RWPE1 (cell line): ENCODE data around the gene CRABP1.

Source experiments
- CTCF ChIA-PET: fragments of 350-600 bp; sonication (Branson Sonifier 250); formaldehyde crosslinking; extraction: SDS; loops from one replicate; lab custom pipeline; 2021; lab: Yijun Ruan, JAX
- POLR2A ChIA-PET: fragments of 400-600 bp; formaldehyde crosslinking; extraction: SDS; loops from one replicate; lab custom pipeline; 2020; ENCODE audit warnings: antibody characterized with exemption; ENCODE audit not compliant: low non-redundant PET; lab: Yijun Ruan, JAX
- DNase-seq: peaks from one replicate; pipeline ENCODE4 v3.0.0; 2012; ENCODE audit warnings: low spot score
- H3K27ac ChIP-seq: fragments of 450-650 bp; 2 replicates; pipeline ENCODE4 v1.5.1; 2017
- TF ChIP-seq, protein P1 (sequence below): fragments of 450-650 bp; conservative IDR thresholded peaks from 2 replicates; pipeline ENCODE4 v1.5.1; 2017; ENCODE audit warnings: low read depth, mild to moderate bottlenecking

CRABP1 gene

DNA sequence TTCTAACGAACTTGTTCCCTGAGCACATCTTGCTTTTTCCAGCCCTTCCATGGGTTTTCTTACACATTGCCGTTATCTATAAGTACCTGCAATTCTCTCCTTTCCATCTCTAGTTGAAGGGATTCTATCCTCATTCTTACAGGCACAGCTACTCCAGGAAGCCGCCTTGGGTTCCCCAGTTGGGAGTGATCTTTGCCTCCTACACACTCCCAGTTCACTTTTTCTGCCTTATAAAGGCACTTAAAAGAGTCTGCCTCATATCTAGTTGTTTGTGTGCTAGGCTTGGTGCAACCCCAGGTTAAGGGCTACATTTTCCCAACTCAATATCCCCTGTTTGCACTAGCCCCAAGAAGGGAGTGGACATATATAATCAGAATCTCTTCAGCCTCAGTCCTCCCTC lies 53.9 kb downstream of the CRABP1 start:
- ChIA-PET POLR2A (no interaction called here), CTCF (interaction anchor here (0.7 kb wide), 1 partner anchor 175 kb away, joined by 3 read pairs; no protein-coding TSS in a partner anchor)
- DNase-seq, result no peak
- H3K27ac ChIP-seq, result no peak overlapping the region
- TF ChIP-seq, protein P1, sequence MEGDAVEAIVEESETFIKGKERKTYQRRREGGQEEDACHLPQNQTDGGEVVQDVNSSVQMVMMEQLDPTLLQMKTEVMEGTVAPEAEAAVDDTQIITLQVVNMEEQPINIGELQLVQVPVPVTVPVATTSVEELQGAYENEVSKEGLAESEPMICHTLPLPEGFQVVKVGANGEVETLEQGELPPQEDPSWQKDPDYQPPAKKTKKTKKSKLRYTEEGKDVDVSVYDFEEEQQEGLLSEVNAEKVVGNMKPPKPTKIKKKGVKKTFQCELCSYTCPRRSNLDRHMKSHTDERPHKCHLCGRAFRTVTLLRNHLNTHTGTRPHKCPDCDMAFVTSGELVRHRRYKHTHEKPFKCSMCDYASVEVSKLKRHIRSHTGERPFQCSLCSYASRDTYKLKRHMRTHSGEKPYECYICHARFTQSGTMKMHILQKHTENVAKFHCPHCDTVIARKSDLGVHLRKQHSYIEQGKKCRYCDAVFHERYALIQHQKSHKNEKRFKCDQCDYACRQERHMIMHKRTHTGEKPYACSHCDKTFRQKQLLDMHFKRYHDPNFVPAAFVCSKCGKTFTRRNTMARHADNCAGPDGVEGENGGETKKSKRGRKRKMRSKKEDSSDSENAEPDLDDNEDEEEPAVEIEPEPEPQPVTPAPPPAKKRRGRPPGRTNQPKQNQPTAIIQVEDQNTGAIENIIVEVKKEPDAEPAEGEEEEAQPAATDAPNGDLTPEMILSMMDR, result no peak

DNA sequence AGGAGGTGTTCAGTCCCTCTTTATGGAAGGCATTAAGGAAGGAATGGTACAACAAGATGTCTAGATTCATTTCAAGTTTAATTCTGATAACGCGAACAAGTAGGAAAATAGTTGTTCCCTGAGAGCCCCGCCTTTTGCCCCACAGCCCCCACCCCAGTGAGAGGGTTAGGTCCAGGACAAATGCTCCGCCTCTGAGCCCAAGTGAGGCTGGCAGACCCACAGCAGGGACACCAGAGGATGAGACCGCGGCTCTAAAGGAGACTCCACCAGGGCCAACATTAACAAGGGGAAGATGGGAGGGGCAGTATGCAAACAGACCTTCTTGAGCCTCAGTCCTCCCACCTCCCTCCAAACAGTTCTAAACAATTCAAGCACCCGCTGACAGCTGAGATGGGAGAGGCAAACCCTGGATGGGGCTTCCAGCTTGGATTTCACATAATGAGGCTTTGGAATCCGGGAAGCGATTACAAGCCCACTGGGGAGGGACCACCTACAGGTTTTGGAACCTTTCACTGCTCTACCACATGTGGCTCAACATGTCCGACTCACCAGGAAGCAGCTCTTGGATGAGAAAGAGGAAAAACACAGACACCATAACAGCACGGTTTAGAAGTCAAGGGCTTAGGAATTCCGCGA lies 54.9 kb downstream of the CRABP1 start:
- no peak overlapping the region for H3K27ac ChIP-seq
- TF ChIP-seq, protein P1, result no peak
- POLR2A ChIA-PET, result no interaction called here
- no peak for DNase-seq
- CTCF ChIA-PET, result no interaction called here

DNA sequence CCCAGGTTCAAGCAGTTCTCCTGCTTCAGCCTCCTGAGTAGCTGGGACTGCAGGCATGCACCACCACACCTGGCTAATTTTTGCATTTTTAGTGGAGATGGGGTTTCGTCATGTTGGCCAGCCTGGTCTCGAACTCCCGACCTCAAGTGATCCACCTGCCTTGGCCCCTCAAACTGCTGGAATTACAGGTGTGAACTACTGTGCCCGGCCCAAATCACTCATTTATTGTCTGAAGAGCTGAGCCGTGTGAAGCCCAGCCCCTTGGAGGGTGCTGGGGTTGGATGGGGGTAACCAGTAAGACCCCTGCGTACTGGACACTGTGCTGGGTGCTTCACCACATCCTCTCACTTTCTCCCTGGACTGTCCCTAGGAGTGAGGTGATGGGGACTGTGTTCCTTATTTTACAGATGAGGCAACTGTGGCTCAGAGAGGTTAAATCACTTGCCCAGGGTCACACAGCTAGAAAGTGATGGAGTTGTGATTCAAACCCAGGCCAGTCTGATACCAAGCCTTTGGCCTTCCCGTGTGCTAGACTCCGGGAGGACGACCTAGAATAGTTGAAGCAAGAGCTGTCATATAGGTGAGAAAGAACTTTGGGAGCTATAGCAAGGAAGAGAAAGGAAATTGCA lies 56.1 kb downstream of the CRABP1 start:
- ChIA-PET POLR2A (no interaction called here), CTCF (interaction anchor here (0.6 to 1.5 kb wide), 9 partner anchors 11 to 866 kb away, joined by 3 to 10 read pairs (median 4); no protein-coding TSS in a partner anchor)
- no peak for DNase-seq
- no peak overlapping the region for H3K27ac ChIP-seq
- TF ChIP-seq, protein P1, result no peak

DNA sequence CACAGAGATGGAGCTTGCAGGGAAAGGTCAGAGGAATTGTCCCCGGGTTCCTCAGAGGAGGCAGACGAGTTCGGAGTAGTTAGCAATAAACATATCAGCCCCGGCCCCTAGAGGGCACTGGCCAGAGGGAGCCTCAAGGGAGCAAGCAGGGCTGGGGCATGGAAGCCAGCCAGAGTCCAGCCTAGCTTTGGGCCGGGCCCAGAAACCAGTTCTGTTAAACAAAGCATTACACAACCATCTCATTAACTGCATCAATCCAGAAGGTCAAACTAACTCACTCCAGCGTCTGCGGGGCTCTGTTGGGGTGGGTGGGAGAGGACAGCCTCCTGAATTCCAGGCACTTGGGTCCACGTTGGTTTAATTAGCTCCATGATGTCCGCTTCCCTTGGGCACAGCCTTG lies 56.8 kb downstream of the CRABP1 start:
- TF ChIP-seq, protein P1, result no peak
- DNase-seq, result no peak
- H3K27ac ChIP-seq, result no peak overlapping the region
- POLR2A ChIA-PET, result no interaction called here
- CTCF ChIA-PET, result interaction anchor here (0.6 to 1.5 kb wide), 9 partner anchors 11 to 865 kb away, joined by 3 to 10 read pairs (median 4); no protein-coding TSS in a partner anchor

DNA sequence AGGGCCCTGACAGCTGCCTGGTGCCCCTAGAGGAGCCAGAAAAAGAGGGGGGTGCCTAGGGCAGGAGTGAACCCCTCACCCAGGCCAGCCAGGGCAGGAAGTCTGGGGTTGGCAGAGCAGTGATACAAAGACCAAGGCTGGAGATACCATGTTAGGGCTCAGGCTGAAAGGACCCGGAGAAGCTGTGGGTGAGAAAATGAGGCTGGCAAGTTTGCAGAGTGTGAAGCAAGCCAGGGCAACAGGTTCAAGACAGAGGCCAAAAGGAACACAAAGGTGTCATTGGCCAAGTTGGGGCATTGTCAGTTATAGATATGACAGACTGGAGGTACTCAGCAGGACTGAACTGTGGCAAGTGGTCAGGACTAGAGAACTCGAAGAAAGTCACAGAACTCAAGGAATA lies 57.2 kb downstream of the CRABP1 start:
- ChIA-PET CTCF (interaction anchor here (0.6 to 1.5 kb wide), 6 partner anchors 10 to 483 kb away, joined by 3 to 10 read pairs (median 4); no protein-coding TSS in a partner anchor), POLR2A (no interaction called here)
- TF ChIP-seq, protein P1, result no peak
- DNase-seq, result no peak
- no peak overlapping the region for H3K27ac ChIP-seq
